NCI-H1092 (cell line): Measurements from ENCODE around the gene CSNK1G2.
A peak's percentile ranks its signal among the peaks of the same experiment; 100 is the strongest.

Experiments
- DNase-seq: peaks from one replicate; lab custom pipeline; 2025; lab: John Stamatoyannopoulos, UW

Gene CSNK1G2

GRCh38 chr19:1941146-1942077, at the start of gene CSNK1G2:
Gene CSNK1G2 (plus strand): TSS chr19:1941172. CDS start chr19:1969773, 28,601 bp downstream.
- no peak for DNase-seq

DNA sequence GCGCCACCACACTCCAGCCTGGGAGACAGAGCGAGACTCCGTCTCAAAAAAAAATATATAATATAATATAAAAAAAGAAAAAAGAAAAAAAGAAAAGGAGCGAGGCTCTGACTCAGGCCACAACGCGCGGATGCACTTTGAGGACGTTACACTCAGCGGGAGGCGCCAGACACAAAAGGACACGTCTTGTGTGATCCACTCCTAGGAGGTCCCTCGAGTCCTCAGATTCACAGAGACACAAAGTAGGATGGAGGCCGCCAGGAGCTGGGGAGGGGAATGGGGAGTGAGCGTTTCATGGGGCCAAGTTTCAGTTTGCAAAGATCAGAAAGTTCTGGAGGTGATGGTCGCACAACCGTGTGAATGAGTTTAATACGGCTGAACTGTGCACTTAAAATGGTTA, 47.2 kb upstream of the CSNK1G2 start:
- no peak for DNase-seq

GRCh38 chr19:1896508-1896907, 44.5 kb upstream of the CSNK1G2 start:
- DNase-seq, result no peak

DNA sequence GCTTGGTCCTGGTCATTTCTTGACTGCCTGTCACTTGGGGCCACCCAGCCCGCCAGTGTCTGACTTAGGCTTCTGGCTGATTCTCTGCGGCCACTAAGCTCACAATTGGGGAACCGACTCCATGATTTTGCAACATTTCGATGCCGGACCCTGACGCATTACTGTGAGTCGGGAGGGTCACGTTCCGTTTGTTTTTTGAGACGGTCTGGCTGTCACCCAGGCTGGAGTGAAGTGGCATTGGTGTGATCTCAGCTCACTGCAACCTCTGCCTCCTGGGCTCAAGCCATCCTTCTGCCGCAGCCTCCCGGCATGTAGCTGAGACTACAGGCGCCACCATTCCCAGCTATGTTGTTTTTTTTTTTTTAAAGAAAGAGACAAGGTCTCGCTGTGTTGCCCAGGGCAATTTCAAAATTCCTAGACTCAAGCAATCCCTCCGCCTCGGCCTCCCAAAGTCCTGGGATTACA, 39.0 kb upstream of the CSNK1G2 start:
- no peak for DNase-seq

DNA sequence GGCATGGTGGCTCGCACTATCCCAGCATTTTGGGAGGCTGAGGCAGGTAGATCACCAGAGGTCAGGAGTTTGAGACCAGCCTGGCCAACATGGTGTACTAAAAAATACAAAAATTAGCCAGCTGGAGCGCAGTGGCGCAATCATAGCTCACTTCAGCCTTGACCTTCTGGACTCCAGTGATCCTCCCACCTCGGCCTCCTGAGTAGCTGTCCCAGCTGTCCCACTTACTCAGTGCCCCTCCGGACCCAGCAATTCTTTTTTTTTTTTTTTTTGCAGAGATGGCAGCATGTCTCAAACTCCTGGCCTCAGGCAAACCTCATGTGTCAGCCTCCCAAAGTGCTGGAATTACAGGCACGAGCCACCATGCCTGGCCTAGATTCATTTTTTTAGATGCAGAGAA, 38.0 kb upstream of the CSNK1G2 start:
- no peak for DNase-seq

GRCh38 chr19:1904860-1905109, 36.2 kb upstream of the CSNK1G2 start:
- no peak for DNase-seq

DNA sequence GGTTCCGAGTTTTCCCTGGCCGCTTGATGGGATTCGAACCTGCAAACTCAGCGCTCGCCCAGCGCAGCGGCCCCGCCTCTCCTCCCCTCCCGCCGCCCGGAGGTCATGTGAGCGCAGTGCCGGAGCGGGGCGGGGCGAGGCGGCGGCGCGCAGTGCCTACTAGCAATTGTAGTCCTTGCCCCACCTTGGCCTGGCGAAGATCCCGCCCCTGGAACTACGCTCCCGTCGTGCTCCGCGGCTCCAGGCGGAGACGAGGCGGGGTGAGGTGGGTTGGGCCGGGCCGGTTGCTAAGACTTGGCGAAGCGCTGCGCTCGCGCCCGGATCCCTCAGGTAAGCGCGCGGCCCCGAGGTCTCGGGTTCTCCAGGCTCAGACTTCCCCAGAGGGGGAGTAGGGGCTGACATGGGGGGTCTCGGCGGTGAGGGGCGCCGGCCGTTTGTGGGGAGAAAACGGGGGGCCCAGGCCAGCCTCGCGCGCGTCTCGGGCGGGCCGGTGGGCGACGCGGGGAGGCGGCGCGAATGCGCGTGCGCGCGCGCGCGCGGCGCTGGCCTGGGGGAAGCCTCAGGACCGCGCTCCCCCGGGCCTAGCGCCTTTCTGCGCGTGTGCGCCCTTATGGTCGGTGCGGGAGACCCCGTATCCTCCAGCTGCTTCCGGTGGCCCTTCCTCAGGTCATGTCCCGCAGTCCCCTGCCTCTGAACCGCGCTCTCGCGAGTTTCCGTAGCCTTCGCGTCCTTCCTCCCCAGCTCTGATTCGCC, 35.7 kb upstream of the CSNK1G2 start, which contains the start of the genes ADAT3 and SCAMP4:
ADAT3 (plus strand) TSS at position 290 of the 753 bp plus-strand sequence. CDS start 6,649 bp downstream, outside the sequence.
SCAMP4 (plus strand) TSS at position 290 of the 753 bp plus-strand sequence. CDS start 9,621 bp downstream, outside the sequence.
- DNase-seq, result peak; percentile 98

DNA sequence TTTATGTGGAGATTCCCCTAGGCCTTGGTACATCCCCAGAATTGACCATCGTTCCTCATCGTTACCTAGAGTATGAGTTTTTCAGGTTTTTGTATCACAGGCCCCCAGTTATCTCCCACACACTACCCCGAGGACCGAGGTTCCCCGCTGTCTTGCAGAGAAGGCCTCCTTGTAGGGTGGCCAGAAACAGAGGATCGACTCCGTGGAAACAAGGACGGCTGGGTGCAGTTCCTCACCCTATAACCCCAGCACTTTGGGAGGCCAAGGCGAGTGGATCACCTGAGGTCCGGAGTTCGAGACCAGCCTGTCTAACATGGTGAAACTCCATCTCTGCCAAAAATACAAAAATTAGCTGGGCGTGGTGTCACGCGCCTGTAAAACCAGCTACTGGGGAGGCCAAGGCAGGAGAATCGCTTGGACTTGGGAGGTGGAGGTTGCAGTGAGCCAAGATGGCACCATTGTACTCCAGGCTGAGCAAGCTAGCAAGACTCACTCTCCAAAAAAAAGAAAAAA, 35.1 kb upstream of the CSNK1G2 start:
- DNase-seq, result no peak

- no peak for DNase-seq
Observed at GRCh38 chr19:1906985-1907562, 33.9 kb upstream of the CSNK1G2 start.

- DNase-seq, result no peak
Observed at GRCh38 chr19:1907563-1908363, 33.2 kb upstream of the CSNK1G2 start.

- DNase-seq, result no peak
Observed at GRCh38 chr19:1908364-1908678, 32.7 kb upstream of the CSNK1G2 start.

GRCh38 chr19:1909761-1910080, 31.3 kb upstream of the CSNK1G2 start:
- DNase-seq, result no peak

DNA sequence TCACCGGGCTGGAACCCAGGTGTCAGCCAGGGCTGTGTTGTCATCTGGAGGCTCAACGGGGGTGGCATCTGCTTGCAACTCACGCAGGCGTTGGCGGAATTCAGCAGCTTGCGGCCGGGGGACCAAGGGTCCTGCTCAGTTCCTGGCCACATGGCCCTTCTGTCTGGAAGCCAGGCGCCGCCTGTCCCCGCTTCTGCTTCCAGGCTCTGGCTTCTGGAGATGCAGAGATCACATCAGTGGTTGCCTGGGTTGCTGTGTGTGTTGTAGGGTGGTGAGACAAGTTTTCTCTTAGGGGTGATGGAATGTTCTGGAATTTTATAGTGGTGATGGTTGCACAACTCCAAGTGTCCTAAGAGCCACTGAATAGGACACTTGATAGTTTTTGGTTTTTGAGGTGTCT, 30.8 kb upstream of the CSNK1G2 start:
- no peak for DNase-seq

GRCh38 chr19:1911098-1911497, 29.9 kb upstream of the CSNK1G2 start:
- DNase-seq, result no peak

DNA sequence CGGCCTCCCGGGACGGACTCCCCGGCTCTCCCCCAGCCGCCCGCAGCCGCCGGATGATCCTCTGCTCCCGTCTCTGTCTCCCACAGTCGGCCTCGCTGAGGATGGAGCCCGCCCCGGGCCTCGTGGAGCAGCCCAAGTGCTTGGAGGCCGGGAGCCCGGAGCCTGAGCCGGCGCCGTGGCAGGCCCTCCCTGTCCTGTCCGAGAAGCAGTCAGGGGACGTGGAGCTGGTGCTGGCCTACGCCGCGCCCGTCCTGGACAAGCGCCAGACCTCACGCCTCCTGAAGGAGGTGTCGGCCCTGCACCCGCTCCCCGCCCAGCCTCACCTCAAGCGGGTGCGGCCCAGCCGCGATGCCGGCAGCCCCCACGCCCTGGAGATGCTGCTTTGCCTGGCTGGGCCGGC, 29.0 kb upstream of the CSNK1G2 start:
- DNase-seq, result no peak

- DNase-seq, result no peak
Observed at GRCh38 chr19:1912760-1913505, 28.0 kb upstream of the CSNK1G2 start.

DNA sequence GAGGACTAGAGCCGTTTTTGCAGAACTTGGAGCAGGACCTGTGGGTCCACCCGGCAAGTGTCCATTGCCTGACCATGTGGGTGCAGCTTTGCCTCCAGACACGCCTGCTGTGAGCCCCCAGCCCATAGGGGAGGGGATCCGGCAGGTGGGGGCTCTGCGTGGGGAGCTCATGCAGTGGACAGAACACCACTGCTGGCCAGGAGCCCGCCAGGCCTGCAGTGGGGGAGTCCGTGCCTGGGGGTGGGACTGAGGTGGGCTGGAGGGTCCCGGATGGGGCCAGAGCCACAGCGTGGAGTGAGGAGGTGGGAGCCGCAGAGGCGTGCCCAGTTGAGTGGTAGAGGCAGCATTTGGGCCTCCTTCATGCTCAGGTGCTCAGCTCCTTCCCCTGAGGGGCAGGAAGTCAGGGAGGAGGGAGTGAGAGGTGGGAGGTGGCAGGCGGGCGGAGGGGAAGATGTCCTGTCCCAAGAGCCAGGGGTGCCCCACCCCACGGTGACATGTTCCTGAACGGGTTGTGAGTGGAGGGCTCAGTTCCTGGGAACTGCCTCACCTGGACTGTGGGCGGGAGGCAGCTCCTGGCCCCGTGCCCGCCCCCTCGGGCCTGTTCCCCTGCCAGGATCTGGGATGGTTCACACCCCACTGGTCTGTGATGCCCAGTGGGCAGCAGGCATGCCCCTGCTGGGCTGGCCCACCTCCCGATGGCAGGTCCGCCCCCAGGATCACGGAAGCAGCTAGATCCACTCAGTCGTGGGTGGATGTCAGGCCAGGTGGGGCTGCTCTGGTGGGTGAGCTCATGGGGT, 27.0 kb upstream of the CSNK1G2 start:
- no peak for DNase-seq

DNA sequence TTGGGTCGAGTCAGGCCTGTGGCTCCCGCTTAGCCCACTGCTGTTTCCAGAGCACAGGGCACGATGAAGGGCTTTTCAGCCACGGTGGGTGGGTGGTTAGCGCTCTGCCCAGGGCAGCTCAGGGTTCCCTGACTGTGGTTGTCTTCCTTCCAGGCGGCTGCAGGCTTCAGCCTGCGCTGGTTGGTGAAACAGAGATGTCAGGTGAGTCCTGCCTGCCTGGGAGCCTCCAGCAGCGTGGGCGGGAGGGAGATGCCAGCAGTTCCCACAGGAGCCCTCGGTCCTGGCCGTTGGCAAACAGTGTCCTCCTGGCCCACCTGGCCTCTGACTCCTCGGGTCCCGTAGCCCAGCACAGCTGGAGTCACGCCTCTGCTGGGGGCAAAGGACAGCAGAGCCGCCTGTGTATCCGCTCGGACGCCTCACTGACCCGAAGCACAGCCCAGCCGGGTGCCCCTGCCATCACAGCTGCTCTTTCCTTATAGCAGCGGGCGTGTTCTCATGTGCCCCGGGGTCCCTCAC, 26.1 kb upstream of the CSNK1G2 start:
- no peak for DNase-seq

DNA sequence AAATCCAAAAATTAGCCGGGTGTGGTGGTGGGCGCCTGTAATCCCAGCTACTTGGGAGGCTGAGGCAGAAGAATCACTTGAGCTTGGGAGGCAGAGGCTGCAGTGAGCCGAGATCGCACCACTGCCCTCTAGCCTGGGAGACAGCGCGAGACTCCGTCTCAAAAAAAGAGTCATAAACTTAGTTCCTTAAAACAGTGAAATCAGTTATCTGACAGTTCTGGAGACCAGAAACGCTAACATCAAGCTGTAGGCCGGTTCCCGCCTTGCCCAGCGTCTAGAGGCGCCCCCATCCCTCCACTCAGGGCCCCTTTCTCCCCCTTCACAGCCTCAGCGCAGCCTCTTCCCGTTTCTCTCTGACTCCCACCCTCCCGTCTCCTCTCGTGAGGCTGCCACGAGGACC, 23.8 kb upstream of the CSNK1G2 start:
- no peak for DNase-seq

DNA sequence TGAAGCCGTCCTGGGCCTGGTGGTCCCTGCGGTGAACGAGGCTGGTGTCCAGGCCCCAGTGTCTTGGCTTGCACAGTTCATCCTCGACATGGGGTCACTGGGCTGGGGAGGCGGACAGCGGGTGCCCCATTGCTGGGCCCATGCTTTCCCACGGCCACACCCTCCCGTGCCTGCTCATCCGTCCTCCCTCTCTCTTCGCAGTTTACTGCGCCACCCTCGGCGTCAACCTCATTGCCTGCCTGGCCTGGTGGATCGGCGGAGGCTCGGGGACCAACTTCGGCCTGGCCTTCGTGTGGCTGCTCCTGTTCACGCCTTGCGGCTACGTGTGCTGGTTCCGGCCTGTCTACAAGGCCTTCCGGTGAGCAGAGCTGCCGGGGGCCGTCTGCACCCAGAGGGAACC, 23.0 kb upstream of the CSNK1G2 start:
- no peak for DNase-seq
